Measurements from ENCODE around the gene SLC39A3.

SLC39A3 gene

GRCh38 chr19:2756477-2756876, 16.7 kb upstream of the SLC39A3 start:
- TF ChIP-seq ZBTB7A (IDR thresholded peaks at IDR 0.05; ENCODE audit: low read depth) (no peak), EP300 (IDR thresholded peaks at IDR 0.05; ENCODE audit: borderline replicate concordance) (no peak), MAX (IDR thresholded peaks at IDR 0.05) (no peak), REST (IDR thresholded peaks at IDR 0.05; ENCODE audit: low read depth) (no peak), CEBPB (IDR thresholded peaks at IDR 0.05) (no peak), YY1 (IDR thresholded peaks at IDR 0.05; ENCODE audit: low read depth) (no peak), FOXM1 (IDR thresholded peaks at IDR 0.05; ENCODE audit: borderline replicate concordance, low read depth) (no peak), EGR1 (IDR thresholded peaks at IDR 0.05) (no peak), TCF12 (IDR thresholded peaks at IDR 0.05; ENCODE audit: low read depth) (no peak), RAD21 (IDR thresholded peaks at IDR 0.05; ENCODE audit: low read depth) (no peak), TEAD4 (IDR thresholded peaks at IDR 0.05) (no peak), TAF1 (IDR thresholded peaks at IDR 0.05; ENCODE audit: low read depth) (no peak)
- TF ChIP-seq, protein P1, sequence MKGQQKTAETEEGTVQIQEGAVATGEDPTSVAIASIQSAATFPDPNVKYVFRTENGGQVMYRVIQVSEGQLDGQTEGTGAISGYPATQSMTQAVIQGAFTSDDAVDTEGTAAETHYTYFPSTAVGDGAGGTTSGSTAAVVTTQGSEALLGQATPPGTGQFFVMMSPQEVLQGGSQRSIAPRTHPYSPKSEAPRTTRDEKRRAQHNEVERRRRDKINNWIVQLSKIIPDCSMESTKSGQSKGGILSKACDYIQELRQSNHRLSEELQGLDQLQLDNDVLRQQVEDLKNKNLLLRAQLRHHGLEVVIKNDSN (IDR thresholded peaks at IDR 0.05): no peak

DNA sequence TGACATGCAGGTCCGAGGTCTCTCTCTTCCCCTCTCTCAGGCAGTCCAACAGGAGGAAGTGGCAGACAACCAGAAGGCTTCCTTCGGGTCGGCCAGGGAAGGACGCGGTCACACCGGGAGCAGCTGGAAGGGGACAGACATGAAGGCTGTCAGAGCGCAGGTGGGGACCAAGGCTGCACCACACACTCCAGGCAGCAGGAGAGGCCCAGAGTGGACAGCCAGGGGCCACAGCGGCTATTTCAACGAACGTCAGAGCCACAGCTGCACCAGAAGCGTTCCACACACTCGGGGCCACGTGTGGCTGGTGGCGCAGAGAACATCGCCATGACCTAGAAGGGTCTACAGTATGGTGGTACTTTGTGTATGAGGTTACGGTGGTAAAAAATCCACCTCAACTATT, 16.0 kb upstream of the SLC39A3 start:
- TF ChIP-seq FOXM1 (IDR thresholded peaks at IDR 0.05; ENCODE audit: borderline replicate concordance, low read depth): no peak

DNA sequence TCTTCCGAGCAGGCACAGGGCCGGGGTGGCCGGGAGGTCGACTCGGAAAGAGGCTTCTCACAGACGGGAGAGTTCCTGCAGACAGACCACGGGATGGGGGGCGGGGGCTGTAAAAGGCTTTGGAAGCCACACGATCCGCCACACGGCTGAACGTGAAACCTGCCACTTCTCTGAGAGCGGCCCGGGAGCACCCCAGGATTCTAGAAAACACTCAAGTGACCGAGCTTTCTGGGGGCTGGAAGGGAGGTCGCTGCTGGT, 15.6 kb upstream of the SLC39A3 start:
- TF ChIP-seq TAF1 (IDR thresholded peaks at IDR 0.05; ENCODE audit: low read depth) (no peak), RAD21 (IDR thresholded peaks at IDR 0.05; ENCODE audit: low read depth) (no peak), TEAD4 (IDR thresholded peaks at IDR 0.05) (no peak), CEBPB (IDR thresholded peaks at IDR 0.05) (no peak), FOXM1 (IDR thresholded peaks at IDR 0.05; ENCODE audit: borderline replicate concordance, low read depth) (no peak), CREB1 (IDR thresholded peaks at IDR 0.05; ENCODE audit: low read depth) (no peak), EGR1 (IDR thresholded peaks at IDR 0.05) (no peak), MAX (IDR thresholded peaks at IDR 0.05) (no peak), NFIC (IDR thresholded peaks at IDR 0.05) (no peak), ZBTB7A (IDR thresholded peaks at IDR 0.05; ENCODE audit: low read depth) (no peak), EP300 (IDR thresholded peaks at IDR 0.05; ENCODE audit: borderline replicate concordance) (no peak), REST (IDR thresholded peaks at IDR 0.05; ENCODE audit: low read depth) (no peak), TCF12 (IDR thresholded peaks at IDR 0.05; ENCODE audit: low read depth) (no peak), YY1 (IDR thresholded peaks at IDR 0.05; ENCODE audit: low read depth) (no peak)
- TF ChIP-seq, protein P1 (IDR thresholded peaks at IDR 0.05): no peak

DNA sequence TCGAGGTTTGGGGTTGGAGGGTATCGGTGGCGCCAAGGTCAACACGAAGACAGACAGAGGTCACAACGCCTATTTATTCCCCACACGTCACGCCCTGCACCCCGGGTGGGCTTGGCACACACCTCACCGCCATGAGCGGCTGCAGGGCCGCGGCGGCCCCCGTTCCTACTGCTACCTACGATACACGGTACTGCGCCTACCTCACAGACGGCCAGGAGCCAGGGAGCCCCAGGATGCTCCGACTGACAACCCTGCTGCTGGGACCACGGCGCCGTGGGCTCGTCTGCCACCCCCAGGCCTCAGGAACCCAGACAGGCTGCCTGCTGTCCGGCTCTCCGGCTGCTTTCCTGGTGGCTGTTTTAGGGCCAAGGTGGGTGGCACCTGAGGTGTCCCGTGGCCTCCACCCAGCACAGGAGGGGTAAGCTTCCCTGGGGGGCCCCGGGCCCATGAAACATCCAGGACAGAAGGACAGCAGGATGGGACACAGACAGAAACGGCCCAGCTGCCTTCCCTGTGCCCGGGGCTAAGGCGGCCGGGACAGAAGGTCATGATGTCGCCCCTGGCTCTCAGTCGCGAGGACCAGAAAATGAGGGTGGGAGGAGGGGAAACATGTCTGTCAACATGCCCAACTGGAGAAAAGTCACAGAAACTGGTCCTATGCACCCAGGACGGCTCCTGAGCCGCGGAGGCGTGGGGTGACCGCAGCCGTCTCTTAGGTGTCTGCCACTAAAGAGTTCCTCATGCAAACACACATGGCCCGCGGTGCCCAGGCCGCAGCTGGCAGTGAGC, 15.0 kb upstream of the SLC39A3 start:
- no peak for TF ChIP-seq NFIC (IDR thresholded peaks at IDR 0.05)
- TF ChIP-seq, protein P1 (IDR thresholded peaks at IDR 0.05): no peak
- TF ChIP-seq TEAD4 (IDR thresholded peaks at IDR 0.05): no peak
- no peak for TF ChIP-seq TAF1 (IDR thresholded peaks at IDR 0.05; ENCODE audit: low read depth)
- TF ChIP-seq FOXM1 (IDR thresholded peaks at IDR 0.05; ENCODE audit: borderline replicate concordance, low read depth): no peak
- TF ChIP-seq ZBTB7A (IDR thresholded peaks at IDR 0.05; ENCODE audit: low read depth): no peak
- TF ChIP-seq EP300 (IDR thresholded peaks at IDR 0.05; ENCODE audit: borderline replicate concordance): no peak
- no peak for TF ChIP-seq YY1 (IDR thresholded peaks at IDR 0.05; ENCODE audit: low read depth)
- TF ChIP-seq EGR1 (IDR thresholded peaks at IDR 0.05): no peak
- TF ChIP-seq RAD21 (IDR thresholded peaks at IDR 0.05; ENCODE audit: low read depth): no peak
- TF ChIP-seq TCF12 (IDR thresholded peaks at IDR 0.05; ENCODE audit: low read depth): no peak
- TF ChIP-seq MAX (IDR thresholded peaks at IDR 0.05): no peak

DNA sequence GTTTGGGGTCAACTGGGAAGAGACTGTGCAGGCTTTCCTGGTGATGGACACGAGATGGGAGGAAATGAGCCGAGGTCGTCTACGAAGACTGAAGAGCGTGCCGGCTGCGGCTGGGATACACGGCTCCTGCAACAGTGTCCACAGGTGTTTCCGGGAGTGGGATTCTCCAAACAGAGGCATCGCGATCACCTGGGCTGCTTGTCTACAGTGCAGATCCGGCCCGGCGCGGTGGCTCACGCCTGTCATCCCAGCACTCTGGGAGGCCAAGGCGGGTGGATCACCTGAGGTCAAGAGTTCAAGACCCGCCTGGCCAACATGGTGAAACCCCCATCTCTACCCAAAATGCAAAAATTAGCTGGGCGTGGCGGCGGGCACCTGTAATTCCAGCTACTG, 11.6 kb upstream of the SLC39A3 start:
- TF ChIP-seq TCF12 (IDR thresholded peaks at IDR 0.05; ENCODE audit: low read depth) (no peak), TAF1 (IDR thresholded peaks at IDR 0.05; ENCODE audit: low read depth) (no peak), CREB1 (IDR thresholded peaks at IDR 0.05; ENCODE audit: low read depth) (no peak), MAX (IDR thresholded peaks at IDR 0.05) (no peak), YY1 (IDR thresholded peaks at IDR 0.05; ENCODE audit: low read depth) (no peak), RAD21 (IDR thresholded peaks at IDR 0.05; ENCODE audit: low read depth) (no peak), REST (IDR thresholded peaks at IDR 0.05; ENCODE audit: low read depth) (no peak), TEAD4 (IDR thresholded peaks at IDR 0.05) (no peak), CEBPB (IDR thresholded peaks at IDR 0.05) (no peak)

Data from Ishikawa (cell line).